ENCODE data around the gene CACNG6. TPM values are rescaled to one million over a fixed set of nuclear protein-coding genes. Genes with fewer than 3 reads are reported as not detected.

The CACNG6 gene
- polyA plus RNA-seq, 1 of the 3 experiments (the other 2 are of a cell fraction) = 1.2 TPM

DNA sequence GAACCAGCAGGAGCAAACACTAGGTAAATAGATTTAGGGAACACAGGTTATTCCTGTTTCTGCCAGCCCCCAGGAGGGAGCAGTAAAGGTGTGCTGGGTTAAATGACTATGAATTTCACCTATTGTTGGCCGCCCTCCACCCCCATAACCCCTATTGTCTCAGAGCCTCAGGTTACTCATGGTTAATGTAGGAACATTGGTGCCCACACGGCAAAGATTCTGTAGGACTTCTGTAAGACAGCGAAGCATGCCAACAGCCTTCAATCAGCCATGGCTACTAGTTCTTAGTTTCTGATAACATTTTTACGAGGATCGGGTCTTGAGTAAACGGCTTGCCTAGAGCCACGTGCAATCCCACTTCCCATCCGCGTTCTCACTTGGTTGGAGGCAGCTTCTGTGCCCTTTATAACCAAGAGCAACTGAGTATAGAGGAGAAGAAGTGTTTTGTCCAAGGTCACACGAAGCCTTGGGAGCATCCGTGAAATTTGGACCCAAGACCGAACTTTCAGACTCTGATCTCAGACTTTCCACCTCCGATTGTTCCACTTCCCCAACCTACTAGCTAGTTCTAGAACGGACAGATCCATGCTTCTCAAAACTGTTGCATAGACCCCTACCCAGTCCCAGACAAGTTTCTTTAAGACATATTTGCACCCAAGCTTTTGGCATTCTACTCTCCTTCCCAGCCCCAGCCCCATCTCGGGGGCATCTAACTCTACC lies 33.8 kb upstream of the CACNG6 start:
- H3K4me1 ChIP-seq (ENCODE audit: control insufficient read depth in 1 of 2, insufficient read depth in 2 of 2, low read depth in 1 of 2, low read length in 1 of 2) = peaks cover 19 to 23% of the 10 kb centered on the region in 2 experiments; a peak in 2 of 4 replicates
- TF ChIP-seq TCF12 (IDR thresholded peaks at IDR 0.05) = no peak
- TF ChIP-seq EP300 (IDR thresholded peaks at IDR 0.05; ENCODE audit: borderline replicate concordance in 1 of 2, low read depth in 1 of 2, low read length in 1 of 2) = no peak
- TF ChIP-seq EZH2phosphoT487 (IDR thresholded peaks at IDR 0.05; ENCODE audit: borderline replicate concordance, low read depth) = no peak
- TF ChIP-seq SIN3A (IDR thresholded peaks at IDR 0.05; ENCODE audit: borderline replicate concordance, low read depth, low read length) = no peak
- TF ChIP-seq RFX5 (IDR thresholded peaks at IDR 0.05; ENCODE audit: low read length) = no peak
- no peaks in the 10 kb centered on the region for H3K9me3 ChIP-seq
- no peak for DNase-seq
- H3K36me3 ChIP-seq (replicated peaks in 1 of 2; ENCODE audit: control insufficient read depth in 1 of 2, insufficient read depth in 2 of 2, low read length in 1 of 2) = no peaks in the 10 kb centered on the region
- no peak overlapping the region for H2AFZ ChIP-seq (ENCODE audit: low read depth)
- no peak overlapping the region for H3K9ac ChIP-seq
- peaks cover 8% of the 10 kb centered on the region for H3F3A ChIP-seq (replicated peaks; ENCODE audit: insufficient read depth)
- POLR2A ChIA-PET = no interaction called here
- H3K79me2 ChIP-seq (ENCODE audit: insufficient read depth) = peaks cover 13% of the 10 kb centered on the region
- WGBS (ENCODE audit: low lambda C conversion rate) = 81% methylated on average over 15 of the region's 15 CpGs
- CTCF ChIA-PET = interaction anchor here (0.7 to 1.3 kb wide), 3 partner anchors 10 to 216 kb away, joined by 3 to 4 read pairs (median 3); no protein-coding TSS in a partner anchor
- H3K9me2 ChIP-seq = no peaks in the 10 kb centered on the region
- H3K4me2 ChIP-seq = peak overlapping the region; percentile 41; the same call in 1 of the 2 replicates
- peak overlapping the region in 1 of 2 experiments; percentile 50; a peak in 2 of 4 replicates for H3K27ac ChIP-seq (ENCODE audit: low read depth in 2 of 2, low read length in 1 of 2)
- no peaks in the 10 kb centered on the region for H3K27me3 ChIP-seq (ENCODE audit: insufficient read depth)
- peak overlapping the region in 1 of 2 experiments; percentile 28; a peak in 1 of 4 replicates for H3K4me3 ChIP-seq (ENCODE audit: low read depth in 2 of 2, low read length in 1 of 2)
- H4K20me1 ChIP-seq (ENCODE audit: insufficient read depth) = no peaks in the 10 kb centered on the region

DNA sequence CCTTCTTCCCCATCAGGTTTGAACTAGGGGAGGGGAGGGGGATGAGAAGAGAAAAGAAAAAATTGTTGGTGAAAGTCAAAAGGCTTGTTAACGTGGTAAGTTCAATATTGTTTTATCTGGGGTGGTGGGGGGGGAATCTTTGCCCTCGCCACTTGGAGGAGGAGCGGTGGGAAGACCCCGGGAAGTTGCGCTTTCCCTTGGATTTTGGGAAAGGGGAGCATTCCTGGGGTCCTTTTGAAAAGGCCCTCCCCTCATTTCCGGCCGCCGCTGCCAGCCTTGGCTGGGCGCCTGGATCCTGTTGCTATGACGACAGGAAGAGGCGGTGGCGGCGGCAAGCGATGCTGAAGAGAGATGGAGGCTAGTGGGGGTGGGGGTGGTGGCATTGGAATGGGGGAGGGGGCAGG lies 33.3 kb upstream of the CACNG6 start:
- peak; percentile 92 for DNase-seq
- Histone ChIP-seq H3K4me2 (peak overlapping the region; percentile 41; the same call in 1 of the 2 replicates), H3K36me3 (replicated peaks in 1 of 2; ENCODE audit: control insufficient read depth in 1 of 2, insufficient read depth in 2 of 2, low read length in 1 of 2) (no peaks in the 10 kb centered on the region), H3K79me2 (ENCODE audit: insufficient read depth) (peaks cover 14% of the 10 kb centered on the region), H3F3A (replicated peaks; ENCODE audit: insufficient read depth) (peaks cover 8% of the 10 kb centered on the region), H3K4me3 (ENCODE audit: low read depth in 2 of 2, low read length in 1 of 2) (peak overlapping the region in 1 of 2 experiments; percentile 28; a peak in 1 of 4 replicates), H2AFZ (ENCODE audit: low read depth) (no peak overlapping the region), H3K9me2 (no peaks in the 10 kb centered on the region), H4K20me1 (ENCODE audit: insufficient read depth) (no peaks in the 10 kb centered on the region), H3K27me3 (ENCODE audit: insufficient read depth) (no peaks in the 10 kb centered on the region), H3K9me3 (no peaks in the 10 kb centered on the region), H3K9ac (no peak overlapping the region), H3K4me1 (ENCODE audit: control insufficient read depth in 1 of 2, insufficient read depth in 2 of 2, low read depth in 1 of 2, low read length in 1 of 2) (peaks cover 19 to 23% of the 10 kb centered on the region in 2 experiments; a peak in 2 of 4 replicates), H3K27ac (ENCODE audit: low read depth in 2 of 2, low read length in 1 of 2) (peak overlapping the region in 1 of 2 experiments; percentile 84; a peak in 2 of 4 replicates)
- no peak for TF ChIP-seq ELF1 (IDR thresholded peaks at IDR 0.05)
- no peak for TF ChIP-seq EZH2phosphoT487 (IDR thresholded peaks at IDR 0.05; ENCODE audit: borderline replicate concordance, low read depth)
- peak; percentile 22; the same call in 1 of the 2 replicates for TF ChIP-seq MXI1 (IDR thresholded peaks at IDR 0.05; ENCODE audit: low read depth, low read length)
- peak; percentile 78 for TF ChIP-seq CHD2 (IDR thresholded peaks at IDR 0.05; ENCODE audit: low read length, partially characterized antibody)
- peak; percentile 74 for TF ChIP-seq NFIC (IDR thresholded peaks at IDR 0.05; ENCODE audit: borderline replicate concordance)
- ChIA-PET CTCF (interaction anchor here (0.8 kb wide), 1 partner anchor 10 kb away, joined by 4 read pairs; no protein-coding TSS in a partner anchor), POLR2A (no interaction called here)
- 27% methylated on average over 13 of the region's 14 CpGs for WGBS (ENCODE audit: low lambda C conversion rate)

All from SK-N-SH (cell line).